ENCODE data around the gene MAD2L2.

MAD2L2 gene

GRCh38 chr1:11681071-11681771 is at the start of gene MAD2L2:
Gene MAD2L2, minus strand, starts transcription at chr1:11681148. Its CDS starts 547 bp downstream, at chr1:11680601.
- peak; percentile 85 to 90 for DNase-seq

- no peak for DNase-seq
Measured at GRCh38 chr1:11730429-11730891, 49.5 kb upstream of the MAD2L2 start.

- no peak for DNase-seq
Measured at GRCh38 chr1:11729498-11730428, 48.8 kb upstream of the MAD2L2 start.

GRCh38 chr1:11729155-11729497 is 48.2 kb upstream of the MAD2L2 start:
- DNase-seq: no peak

- DNase-seq: peak in 1 of 2 experiments; percentile 9
Measured at GRCh38 chr1:11728126-11728806, 47.3 kb upstream of the MAD2L2 start.

- DNase-seq: no peak
Measured at GRCh38 chr1:11727119-11727518, 46.2 kb upstream of the MAD2L2 start.

GRCh38 chr1:11725616-11726015 is 44.7 kb upstream of the MAD2L2 start:
- DNase-seq: no peak

- no peak for DNase-seq
Measured at GRCh38 chr1:11722538-11722937, 41.6 kb upstream of the MAD2L2 start.

- no peak for DNase-seq
Measured at GRCh38 chr1:11721311-11721710, 40.4 kb upstream of the MAD2L2 start.

GRCh38 chr1:11720525-11720924 is 39.6 kb upstream of the MAD2L2 start:
- no peak for DNase-seq

- DNase-seq: no peak
Measured at GRCh38 chr1:11720033-11720376, 39.1 kb upstream of the MAD2L2 start.

- DNase-seq: peak; percentile 52 to 62
Measured at GRCh38 chr1:11719313-11720032, 38.5 kb upstream of the MAD2L2 start.

GRCh38 chr1:11714831-11715575 is 34.1 kb upstream of the MAD2L2 start:
- no peak for DNase-seq

- DNase-seq: no peak
Measured at GRCh38 chr1:11713095-11713494, 32.1 kb upstream of the MAD2L2 start.

GRCh38 chr1:11712285-11712684 is 31.3 kb upstream of the MAD2L2 start:
- DNase-seq: no peak

- DNase-seq: no peak
Measured at GRCh38 chr1:11711490-11711889, 30.5 kb upstream of the MAD2L2 start.

- DNase-seq: no peak
Measured at GRCh38 chr1:11708554-11709350, 27.8 kb upstream of the MAD2L2 start.

GRCh38 chr1:11707621-11708276 is 26.8 kb upstream of the MAD2L2 start:
- peak; percentile 77 to 84 for DNase-seq

GRCh38 chr1:11706292-11706691 is 25.3 kb upstream of the MAD2L2 start:
- no peak for DNase-seq

- DNase-seq: no peak
Measured at GRCh38 chr1:11705596-11705995, 24.6 kb upstream of the MAD2L2 start.

All from NCI-H2081 (cell line).